GM23338 (cell line): ENCODE measurements around the gene GYPC. TPM values are rescaled to one million over a fixed set of nuclear protein-coding genes. Genes with fewer than 3 reads are reported as not detected.

Source experiments
- ATAC-seq: fragments of 200-7000 bp; cut with Tn5 transposase; 3 replicates; pipeline ENCODE4 v1.9.1; 2020
- DNase-seq: peaks from one replicate; pipeline ENCODE4 v3.0.0-alpha.2; 2015; ENCODE audit warnings: low spot score
- H2AFZ ChIP-seq: fragments of 200-600 bp; sonication (generic); 2 replicates; pipeline ENCODE4 v1.8.0; 2016; ENCODE audit warnings: antibody characterized with exemption, mild to moderate bottlenecking, moderate library complexity
- H3F3A ChIP-seq: fragments of 200-600 bp; sonication (generic); replicated peaks from 2 replicates; pipeline ENCODE4 v1.8.0; 2017; ENCODE audit warnings: antibody characterized with exemption, mixed run types, low read depth
- H3K27ac ChIP-seq: fragments of 200-600 bp; sonication (generic); 2 replicates; pipeline ENCODE4 v1.6.1; 2016; ENCODE audit warnings: low read depth
- H3K27me3 ChIP-seq: fragments of 200-600 bp; sonication (generic); 2 replicates; pipeline ENCODE4 v1.8.0; 2016; ENCODE audit warnings: mild to moderate bottlenecking, mixed run types, moderate library complexity; ENCODE audit not compliant: insufficient read depth
- H3K36me3 ChIP-seq: fragments of 200-600 bp; sonication (generic); 2 replicates; pipeline ENCODE4 v1.8.0; 2016; ENCODE audit warnings: mild to moderate bottlenecking; ENCODE audit not compliant: insufficient read depth
- H3K4me1 ChIP-seq: fragments of 200-600 bp; sonication (generic); 2 replicates; pipeline ENCODE4 v1.8.0; 2016; ENCODE audit warnings: mild to moderate bottlenecking, moderate library complexity; ENCODE audit not compliant: insufficient read depth
- H3K4me2 ChIP-seq: fragments of 200-600 bp; sonication (generic); 2 replicates; pipeline ENCODE4 v1.7.1; 2017; ENCODE audit warnings: mixed run types
- H3K4me3 ChIP-seq: fragments of 200-600 bp; sonication (generic); 2 replicates; pipeline ENCODE4 v1.6.1; 2016; ENCODE audit warnings: mixed run types
- H3K79me2 ChIP-seq: fragments of 200-600 bp; sonication (generic); replicated peaks from 2 replicates; pipeline ENCODE4 v1.8.0; 2017; ENCODE audit warnings: mild to moderate bottlenecking; ENCODE audit not compliant: insufficient read depth
- H3K9me2 ChIP-seq: fragments of 200-600 bp; sonication (generic); 2 replicates; pipeline ENCODE4 v1.8.0; 2017; ENCODE audit not compliant: insufficient read depth
- H4K20me1 ChIP-seq: fragments of 200-600 bp; sonication (generic); replicated peaks from 2 replicates; pipeline ENCODE4 v1.8.0; 2017; ENCODE audit warnings: mild to moderate bottlenecking; ENCODE audit not compliant: insufficient read depth
- H3K27ac Mint-ChIP-seq: 2 replicates; pipeline ENCODE4 v1.8.0; 2020; ENCODE audit warnings: inconsistent platforms, mild to moderate bottlenecking, moderate library complexity, mixed read lengths
- H3K27me3 Mint-ChIP-seq: 3 replicates; pipeline ENCODE4 v1.8.0; 2022; ENCODE audit warnings: low read depth, mild to moderate bottlenecking, moderate library complexity, mixed read lengths, inconsistent platforms; ENCODE audit not compliant: insufficient read depth, poor library complexity
- H3K36me3 Mint-ChIP-seq: 3 replicates; pipeline ENCODE4 v1.8.0; 2021; ENCODE audit warnings: low read depth, mild to moderate bottlenecking, inconsistent platforms, moderate library complexity, mixed read lengths
- H3K4me1 Mint-ChIP-seq: 3 replicates; pipeline ENCODE4 v1.8.0; 2020; ENCODE audit warnings: mild to moderate bottlenecking, inconsistent platforms, mixed read lengths
- H3K4me3 Mint-ChIP-seq: 3 replicates; pipeline ENCODE4 v1.8.0; 2021; ENCODE audit warnings: moderate library complexity, mild to moderate bottlenecking, inconsistent platforms, mixed read lengths
- H3K9me3 Mint-ChIP-seq: 3 replicates; pipeline ENCODE4 v1.8.0; 2020; ENCODE audit warnings: moderate library complexity, mild to moderate bottlenecking, inconsistent platforms, mixed read lengths
- CREB1 ChIP-seq: fragments of 250-450 bp; sonication (Bioruptor Pico); IDR thresholded peaks from 2 replicates; pipeline ENCODE4 v1.5.0; 2020; ENCODE audit warnings: low read depth, mild to moderate bottlenecking, moderate library complexity
- CTCF ChIP-seq, 2 experiments: fragments of 200-600 bp in 1 of 2; sonication (generic) in 1 of 2; conservative IDR thresholded peaks; 2 replicates each; pipeline versions ENCODE4 v1.5.1 to v1.6.1; 2016 to 2017; ENCODE audit warnings: antibody characterized with exemption in 2 of 2, low read depth in 2 of 2, mild to moderate bottlenecking in 2 of 2, moderate library complexity in 1 of 2
- ETS1 ChIP-seq: IDR thresholded peaks from 2 replicates; pipeline ENCODE4 v1.6.1; 2016; ENCODE audit warnings: antibody characterized with exemption
- EZH2 ChIP-seq: fragments of 200-600 bp; sonication (generic); IDR thresholded peaks from one replicate; pipeline ENCODE4 v1.8.0; 2017; ENCODE audit warnings: antibody characterized with exemption, mild to moderate bottlenecking, low read depth; ENCODE audit not compliant: unreplicated experiment
- EZH2phosphoT487 ChIP-seq: fragments of 200-600 bp; sonication (generic); IDR thresholded peaks from one replicate; pipeline ENCODE4 v1.8.1; 2018; ENCODE audit warnings: antibody characterized with exemption; ENCODE audit not compliant: unreplicated experiment
- JUNB ChIP-seq: IDR thresholded peaks from one replicate; pipeline ENCODE4 v1.6.1; 2016; ENCODE audit warnings: antibody characterized with exemption; ENCODE audit not compliant: unreplicated experiment
- NANOG ChIP-seq: IDR thresholded peaks from 2 replicates; pipeline ENCODE4 v1.6.1; 2016; ENCODE audit warnings: antibody characterized with exemption, borderline replicate concordance
- POLR2AphosphoS5 ChIP-seq: IDR thresholded peaks from 2 replicates; pipeline ENCODE4 v1.6.1; 2016; ENCODE audit warnings: antibody characterized with exemption, low read depth
- REST ChIP-seq: IDR thresholded peaks from one replicate; pipeline ENCODE4 v1.6.1; 2018; ENCODE audit warnings: antibody characterized with exemption; ENCODE audit not compliant: unreplicated experiment
- STAT1 ChIP-seq: IDR thresholded peaks from one replicate; pipeline ENCODE4 v1.6.1; 2016; ENCODE audit warnings: antibody characterized with exemption; ENCODE audit not compliant: unreplicated experiment
- ZNF114 ChIP-seq: fragments of 250-450 bp; sonication (Bioruptor Pico); IDR thresholded peaks from 2 replicates; pipeline ENCODE4 v1.5.0; 2020; ENCODE audit warnings: mild to moderate bottlenecking, moderate library complexity
- ZNF331 ChIP-seq: fragments of 250-450 bp; sonication (Bioruptor Pico); IDR thresholded peaks from 2 replicates; pipeline ENCODE4 v1.5.0; 2020; ENCODE audit warnings: low read depth, mild to moderate bottlenecking, moderate library complexity
- ZNF462 ChIP-seq: fragments of 250-450 bp; sonication (Bioruptor Pico); IDR thresholded peaks from 2 replicates; pipeline ENCODE4 v1.5.0; 2020; ENCODE audit warnings: mild to moderate bottlenecking, moderate library complexity
- polyA plus RNA-seq: library from polyadenylated mRNA; unstranded; fragments of >200 nt; fragmentation: Nextera tagmentation; extraction: Ambion mirVana; gene quantifications from 2 replicates; pipeline ENCODE4 v1.2.1, GENCODE V29; 2016
- total RNA-seq: library from RNA; depleted of rRNA; stranded (reverse); fragments of >200 nt; shearing (Covaris generic); gene quantifications from 2 replicates; pipeline ENCODE4 v1.2.3, GENCODE V29; 2014

GYPC gene
- total and polyA plus RNA-seq, 2 experiments from 2014 or later: 19.6 to 29.7 TPM

GRCh38 chr2:126674075-126674744 lies 18.3 kb downstream of the GYPC start:
- H4K20me1 ChIP-seq: no peaks in the 10 kb centered on the region
- H3K79me2 ChIP-seq: no peaks in the 10 kb centered on the region
- H2AFZ ChIP-seq: no peak overlapping the region
- Mint-ChIP-seq H3K27me3 (peaks cover 2% of the 10 kb centered on the region), H3K4me1 (no peaks in the 10 kb centered on the region; the same call in 2 of the 3 replicates), H3K36me3 (peaks cover 34% of the 10 kb centered on the region), H3K4me3 (no peak overlapping the region), H3K27ac (no peak overlapping the region), H3K9me3 (peaks cover 29% of the 10 kb centered on the region)
- H3K36me3 ChIP-seq: peaks cover 6% of the 10 kb centered on the region; the same call in 1 of the 2 replicates
- DNase-seq (no peak), ATAC-seq (no peak)
- no peak overlapping the region for H3K27ac ChIP-seq
- TF ChIP-seq JUNB (no peak), ZNF462 (CRISPR knock-in tag) (no peak), POLR2AphosphoS5 (no peak), ZNF331 (CRISPR knock-in tag) (no peak), STAT1 (no peak), CREB1 (CRISPR knock-in tag) (no peak), NANOG (no peak), REST (no peak), ETS1 (no peak), EZH2 (no peak), EZH2phosphoT487 (no peak), CTCF (conservative IDR thresholded peaks at IDR 0.05; ENCODE audit: low read depth in 2 of 2) (no peak), ZNF114 (CRISPR knock-in tag) (no peak)
- H3F3A ChIP-seq: no peaks in the 10 kb centered on the region
- H3K4me1 ChIP-seq: no peaks in the 10 kb centered on the region
- no peak overlapping the region for H3K4me3 ChIP-seq
- H3K4me2 ChIP-seq: no peak overlapping the region
- H3K27me3 ChIP-seq: no peaks in the 10 kb centered on the region
- no peaks in the 10 kb centered on the region for H3K9me2 ChIP-seq
